ENCODE measurements around the gene RNF121.

DNA sequence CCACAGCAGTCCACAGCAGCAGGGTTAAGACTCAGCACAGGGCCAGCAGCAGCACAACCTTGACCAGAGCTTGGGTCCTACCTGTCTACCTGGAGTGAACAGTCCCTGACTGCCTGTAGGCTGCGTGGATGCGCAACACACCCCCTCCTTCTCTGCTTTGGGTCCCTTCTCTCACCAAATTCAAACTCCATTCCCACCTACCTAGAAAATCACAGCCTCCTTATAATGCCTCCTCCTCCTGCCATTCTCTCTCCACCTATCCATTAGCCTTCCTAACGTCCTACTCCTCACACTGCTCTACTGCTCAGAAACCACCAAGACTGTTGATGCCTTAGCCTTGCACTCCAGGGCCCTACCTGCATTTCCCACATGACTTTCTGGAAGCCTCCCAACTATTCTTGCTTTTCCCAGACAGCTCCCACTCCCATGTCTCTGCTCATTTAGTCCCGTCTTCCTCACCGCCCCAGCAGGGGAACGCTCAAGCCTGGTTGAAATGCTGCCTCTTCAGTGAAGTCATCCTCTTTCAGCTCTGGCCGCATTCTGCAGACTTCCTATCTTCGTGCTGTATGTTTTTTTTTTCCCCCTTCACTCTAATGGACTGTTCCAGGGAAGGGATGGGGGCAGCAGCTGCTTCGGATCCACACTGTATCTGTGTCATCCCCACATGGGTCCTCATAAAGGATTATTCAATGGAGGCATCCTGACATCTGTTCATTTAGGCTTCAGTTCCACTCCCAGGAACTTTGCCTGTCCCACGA lies 73.2 kb downstream of the RNF121 start:
- TF ChIP-seq, protein P1, sequence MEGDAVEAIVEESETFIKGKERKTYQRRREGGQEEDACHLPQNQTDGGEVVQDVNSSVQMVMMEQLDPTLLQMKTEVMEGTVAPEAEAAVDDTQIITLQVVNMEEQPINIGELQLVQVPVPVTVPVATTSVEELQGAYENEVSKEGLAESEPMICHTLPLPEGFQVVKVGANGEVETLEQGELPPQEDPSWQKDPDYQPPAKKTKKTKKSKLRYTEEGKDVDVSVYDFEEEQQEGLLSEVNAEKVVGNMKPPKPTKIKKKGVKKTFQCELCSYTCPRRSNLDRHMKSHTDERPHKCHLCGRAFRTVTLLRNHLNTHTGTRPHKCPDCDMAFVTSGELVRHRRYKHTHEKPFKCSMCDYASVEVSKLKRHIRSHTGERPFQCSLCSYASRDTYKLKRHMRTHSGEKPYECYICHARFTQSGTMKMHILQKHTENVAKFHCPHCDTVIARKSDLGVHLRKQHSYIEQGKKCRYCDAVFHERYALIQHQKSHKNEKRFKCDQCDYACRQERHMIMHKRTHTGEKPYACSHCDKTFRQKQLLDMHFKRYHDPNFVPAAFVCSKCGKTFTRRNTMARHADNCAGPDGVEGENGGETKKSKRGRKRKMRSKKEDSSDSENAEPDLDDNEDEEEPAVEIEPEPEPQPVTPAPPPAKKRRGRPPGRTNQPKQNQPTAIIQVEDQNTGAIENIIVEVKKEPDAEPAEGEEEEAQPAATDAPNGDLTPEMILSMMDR (IDR thresholded peaks at IDR 0.05; ENCODE audit: low read depth, low read length, poor library complexity, severe bottlenecking): no peak
- TF ChIP-seq EZH2phosphoT487 (IDR thresholded peaks at IDR 0.05; ENCODE audit: borderline replicate concordance, low read length): no peak

All from DOHH2 (cell line).